GM12892 (cell line): ENCODE data around the gene FAM161A.

Source experiments
- POLR2A ChIP-seq: IDR thresholded peaks from 2 replicates; pipeline ENCODE4 v1.6.1; 2011; ENCODE audit warnings: low read depth, low read length, control low read depth
- POLR2AphosphoS5 ChIP-seq: IDR thresholded peaks from 2 replicates; pipeline ENCODE4 v1.6.1; 2011; ENCODE audit warnings: low read depth, low read length, control low read depth
- TAF1 ChIP-seq: IDR thresholded peaks from 2 replicates; pipeline ENCODE4 v1.6.1; 2011; ENCODE audit warnings: low read depth, mild to moderate bottlenecking, control low read depth, low read length, borderline replicate concordance

DNA sequence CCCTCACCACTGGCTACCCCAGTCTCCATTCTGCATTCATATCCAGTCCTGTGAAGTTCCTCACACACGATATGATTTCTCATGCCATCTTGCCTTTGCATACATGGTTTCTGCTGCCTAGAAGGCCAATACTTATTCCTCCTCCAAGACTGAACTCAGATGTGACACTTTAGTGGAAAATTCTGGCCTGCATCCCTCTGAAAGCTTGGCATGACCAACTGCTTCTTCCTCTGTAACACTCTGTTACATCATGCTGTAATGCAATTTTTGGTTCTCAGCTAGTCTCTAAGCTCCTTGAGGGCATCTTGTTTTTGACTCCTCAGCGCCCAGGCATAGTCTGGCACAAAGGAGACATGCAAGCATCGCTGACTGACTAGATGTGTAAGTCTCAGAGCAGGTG, 12.6 kb downstream of the FAM161A start:
- no peak for TF ChIP-seq POLR2A
- no peak for TF ChIP-seq TAF1
- TF ChIP-seq POLR2AphosphoS5 = no peak
